GM12865 (cell line): ENCODE data around the gene AMN.

Source experiments
- DNase-seq: peaks from one replicate; pipeline ENCODE4 v3.0.0; 2010; ENCODE audit warnings: low read depth
- H3K4me3 ChIP-seq: 2 replicates; pipeline ENCODE4 v1.5.1; 2011; ENCODE audit warnings: mild to moderate bottlenecking, low read depth, low read length, control low read depth
- CTCF ChIP-seq: IDR thresholded peaks from 2 replicates; pipeline ENCODE4 v1.5.1; 2011; ENCODE audit warnings: low read length, control low read depth, low read depth, inconsistent platforms; ENCODE audit not compliant: insufficient read depth; ENCODE audit errors: missing control alignments

AMN gene

DNA sequence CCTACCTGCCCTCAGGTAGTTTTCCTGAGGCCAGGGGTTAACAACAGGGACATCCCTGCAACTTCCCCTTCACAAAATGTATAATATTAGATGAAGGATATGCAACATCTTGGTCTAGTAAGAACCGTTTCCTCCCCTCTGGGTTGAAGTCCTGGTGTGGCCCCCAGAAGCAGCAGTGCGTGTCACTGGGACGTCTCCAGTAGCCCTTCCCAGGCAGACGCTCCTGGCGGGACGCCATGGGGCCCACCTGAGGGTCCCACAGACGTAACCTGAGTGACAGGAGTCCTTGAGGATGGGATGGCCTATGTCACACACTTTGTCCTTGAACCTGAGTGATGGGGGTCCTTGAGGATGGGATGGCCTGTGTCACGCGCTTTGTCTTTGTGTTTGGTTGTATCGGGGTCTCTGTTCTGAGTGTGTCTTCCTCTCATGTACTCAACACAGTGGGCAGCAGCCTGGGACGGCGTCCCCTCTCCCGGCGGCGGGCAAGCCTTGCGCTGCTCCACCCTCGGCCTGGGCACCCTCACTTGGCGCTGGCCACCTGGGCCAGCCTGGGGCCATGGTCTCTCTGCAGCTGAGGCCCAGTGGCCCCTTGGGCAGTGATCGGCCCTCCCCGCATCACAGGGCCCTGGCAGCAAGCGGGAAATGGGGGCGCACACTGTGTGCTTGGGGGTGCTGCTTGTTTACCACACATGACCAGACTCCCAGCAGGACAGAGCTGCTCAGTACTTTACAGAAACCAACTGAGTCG lies 14.3 kb upstream of the AMN start:
- TF ChIP-seq CTCF, result no peak
- no peak for DNase-seq

DNA sequence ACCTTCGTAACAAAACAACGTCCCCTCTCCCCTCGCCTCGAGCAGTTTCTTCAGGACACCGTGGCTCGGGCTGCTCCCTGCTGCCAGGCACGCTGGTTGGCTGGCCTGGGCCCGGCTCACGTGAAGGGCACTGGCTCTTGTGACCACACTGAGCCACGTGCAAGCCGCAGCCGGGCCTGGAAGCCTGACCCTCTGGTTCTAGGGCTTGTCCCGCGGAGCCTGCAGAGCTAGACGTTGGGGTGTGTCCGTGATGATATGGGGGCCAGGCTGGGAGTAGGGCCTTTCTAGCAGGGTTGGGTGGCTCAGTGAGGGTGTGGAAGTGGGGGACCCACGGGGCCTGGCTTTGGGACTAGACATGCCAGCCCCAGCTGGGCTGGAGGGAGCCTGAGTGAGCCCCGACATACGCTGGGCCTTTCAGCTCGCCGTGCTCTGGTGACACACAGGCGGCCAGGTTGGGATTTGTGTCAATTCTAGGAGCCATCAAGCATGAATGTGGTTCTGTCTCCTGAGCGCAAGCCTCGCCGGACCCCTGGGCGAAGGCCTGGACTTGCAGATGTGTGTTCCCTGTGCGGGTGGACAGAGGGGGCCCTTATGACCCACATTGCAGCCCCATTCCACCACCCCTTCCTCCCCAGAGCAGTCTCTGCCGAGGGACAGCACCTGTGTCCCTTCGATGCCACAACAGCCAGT lies 13.6 kb upstream of the AMN start:
- TF ChIP-seq CTCF, result no peak

More for the DNA sequence above, 14.3 kb upstream of the AMN start:
- no peak overlapping the region for H3K4me3 ChIP-seq

DNA sequence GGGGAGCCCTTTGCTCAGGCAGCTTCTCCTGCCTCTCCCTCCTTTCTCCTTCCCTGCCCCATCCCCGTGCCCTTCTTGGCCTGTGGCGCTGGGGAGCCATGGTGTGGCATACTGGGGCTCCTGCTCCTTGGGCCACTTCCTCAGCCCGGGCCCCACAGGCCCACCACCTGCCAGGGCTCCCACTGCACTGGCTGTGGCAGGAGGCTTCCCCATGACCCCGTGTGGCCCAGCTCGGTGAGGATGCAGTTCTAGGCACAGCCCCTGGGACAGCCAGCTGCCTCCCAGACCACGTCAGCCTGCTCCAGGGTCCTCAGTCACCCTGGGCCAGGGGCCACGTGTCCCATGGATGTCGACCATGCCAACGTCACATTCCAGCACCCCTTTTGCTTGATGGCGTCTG lies 13.0 kb upstream of the AMN start:
- TF ChIP-seq CTCF, result no peak
- no peak for DNase-seq
- H3K4me3 ChIP-seq, result no peak overlapping the region

More for the DNA sequence above, 13.6 kb upstream of the AMN start:
- no peak for DNase-seq
- H3K4me3 ChIP-seq, result no peak overlapping the region

DNA sequence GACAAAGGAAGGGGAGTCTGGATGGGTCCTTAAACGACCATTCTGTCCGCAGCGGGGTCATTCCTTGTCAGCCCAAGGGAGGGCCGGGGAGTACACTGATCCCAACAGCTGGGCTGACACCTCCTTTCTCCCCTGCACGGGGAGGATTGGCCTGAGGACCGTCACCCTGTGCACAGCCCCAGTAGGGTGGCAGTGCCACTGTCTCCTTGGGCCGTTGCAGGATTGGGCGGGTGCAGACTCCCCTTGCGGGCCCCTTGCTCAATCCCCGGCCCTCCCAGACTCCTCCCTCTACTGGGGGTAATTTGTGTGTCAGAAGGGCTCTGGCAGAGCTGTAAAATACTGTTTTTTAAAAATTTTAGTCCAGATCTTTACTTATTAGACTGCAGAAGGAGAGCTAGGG lies 12.6 kb upstream of the AMN start:
- no peak for TF ChIP-seq CTCF
- no peak overlapping the region for H3K4me3 ChIP-seq
- DNase-seq, result no peak

GRCh38 chr14:102910442-102910841 lies 12.0 kb upstream of the AMN start:
- H3K4me3 ChIP-seq, result no peak overlapping the region
- no peak for TF ChIP-seq CTCF
- no peak for DNase-seq

DNA sequence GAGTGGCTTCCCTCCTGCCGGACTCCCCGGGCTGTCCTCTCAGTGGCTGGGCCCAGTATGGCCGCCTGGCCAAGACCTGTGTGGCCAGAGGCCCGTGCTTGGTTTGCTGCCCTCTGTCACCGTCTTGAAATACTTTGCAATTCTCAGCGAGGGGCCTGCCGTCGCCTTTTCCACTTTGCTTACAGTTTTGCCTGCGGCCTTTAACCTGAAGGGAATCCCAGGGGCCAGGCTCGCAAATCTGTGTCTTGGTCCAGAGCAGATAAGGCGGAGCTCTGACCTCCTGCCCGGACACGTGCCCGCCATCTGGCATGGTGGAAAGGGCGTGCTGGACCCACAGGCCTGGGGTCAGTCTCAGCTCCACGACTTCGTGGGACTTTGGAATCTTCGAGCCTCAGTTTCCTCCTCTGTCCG lies 10.9 kb upstream of the AMN start:
- H3K4me3 ChIP-seq, result no peak overlapping the region
- no peak for DNase-seq
- TF ChIP-seq CTCF, result no peak
